Superior temporal gyrus (tissue), 1 donor: ENCODE measurements around the gene ABCA9.

Source experiments
- DNase-seq: peaks from one replicate; pipeline ENCODE4 v3.0.0-alpha.2; 2016; ENCODE audit errors: extremely low spot score

ABCA9 gene

GRCh38 chr17:69067274-69068047, 6.7 kb upstream of the ABCA9 start:
- no peak for DNase-seq

DNA sequence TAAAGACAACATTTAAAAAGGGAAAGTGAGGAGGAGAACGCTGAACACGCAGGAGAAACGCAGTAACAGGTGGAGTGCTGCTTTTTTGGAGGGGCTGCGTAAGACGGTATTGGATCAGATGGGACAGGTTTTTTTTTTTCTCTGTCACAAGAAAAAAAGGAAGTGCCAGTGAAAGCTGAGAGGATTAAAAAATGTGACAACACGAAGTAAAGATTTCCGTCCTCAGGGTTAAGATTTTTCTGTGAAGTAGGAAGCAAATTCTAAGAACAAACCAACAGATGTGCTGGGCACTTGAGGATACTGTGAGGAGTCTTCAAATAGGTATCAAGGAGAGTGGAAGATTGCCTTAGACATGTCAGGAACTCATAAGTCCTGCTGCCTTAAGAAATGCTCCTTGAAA, 5.8 kb upstream of the ABCA9 start:
- DNase-seq: no peak

GRCh38 chr17:69065113-69065512, 4.4 kb upstream of the ABCA9 start:
- DNase-seq: no peak

- no peak for DNase-seq
Observed at GRCh38 chr17:69064476-69064875, 3.7 kb upstream of the ABCA9 start.

DNA sequence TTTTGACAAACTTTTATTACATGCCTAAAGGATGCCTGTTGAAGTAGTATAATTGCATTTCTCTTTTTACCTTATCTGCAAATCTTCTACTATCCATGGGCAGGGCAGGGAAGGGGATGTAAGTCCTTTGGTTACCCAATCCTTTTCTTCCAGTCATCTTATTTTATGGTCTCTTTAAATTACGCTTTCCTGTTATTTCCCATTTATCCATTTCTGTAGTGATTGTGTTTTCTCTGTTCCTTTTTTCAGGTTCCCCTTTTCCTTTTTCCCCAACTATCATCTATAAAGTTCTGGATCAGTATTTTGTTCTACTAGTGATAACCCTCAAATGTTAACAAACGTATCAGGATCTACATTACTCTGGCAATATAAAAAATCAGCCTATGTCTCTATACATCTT, 3.3 kb upstream of the ABCA9 start:
- no peak for DNase-seq

GRCh38 chr17:69062860-69063581, 2.3 kb upstream of the ABCA9 start:
- DNase-seq: no peak

GRCh38 chr17:69061721-69062556, 1.2 kb upstream of the ABCA9 start:
- DNase-seq: no peak

- DNase-seq: no peak
Observed at GRCh38 chr17:69059458-69060175, 1.1 kb downstream of the ABCA9 start.

GRCh38 chr17:69058165-69058564, 2.6 kb downstream of the ABCA9 start:
- DNase-seq: no peak

DNA sequence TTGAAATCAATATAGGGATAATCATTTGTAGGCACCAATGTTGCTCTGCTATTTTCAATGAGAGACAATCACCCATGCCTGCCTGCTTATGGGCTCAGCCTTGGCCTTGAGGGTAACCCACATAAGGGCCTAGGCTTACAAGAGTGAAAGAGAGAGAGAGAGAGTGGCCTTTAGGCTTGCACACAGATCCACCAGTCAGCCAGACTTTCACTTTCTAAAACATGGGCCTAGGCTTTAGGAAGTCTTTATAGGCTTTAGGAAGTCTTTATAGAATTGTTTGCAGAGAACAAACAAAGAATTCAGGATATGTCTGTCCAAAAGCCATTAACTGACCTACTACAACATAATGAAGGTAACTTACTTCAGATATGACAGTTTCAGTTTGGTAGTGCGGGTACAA, 3.4 kb downstream of the ABCA9 start:
- no peak for DNase-seq

DNA sequence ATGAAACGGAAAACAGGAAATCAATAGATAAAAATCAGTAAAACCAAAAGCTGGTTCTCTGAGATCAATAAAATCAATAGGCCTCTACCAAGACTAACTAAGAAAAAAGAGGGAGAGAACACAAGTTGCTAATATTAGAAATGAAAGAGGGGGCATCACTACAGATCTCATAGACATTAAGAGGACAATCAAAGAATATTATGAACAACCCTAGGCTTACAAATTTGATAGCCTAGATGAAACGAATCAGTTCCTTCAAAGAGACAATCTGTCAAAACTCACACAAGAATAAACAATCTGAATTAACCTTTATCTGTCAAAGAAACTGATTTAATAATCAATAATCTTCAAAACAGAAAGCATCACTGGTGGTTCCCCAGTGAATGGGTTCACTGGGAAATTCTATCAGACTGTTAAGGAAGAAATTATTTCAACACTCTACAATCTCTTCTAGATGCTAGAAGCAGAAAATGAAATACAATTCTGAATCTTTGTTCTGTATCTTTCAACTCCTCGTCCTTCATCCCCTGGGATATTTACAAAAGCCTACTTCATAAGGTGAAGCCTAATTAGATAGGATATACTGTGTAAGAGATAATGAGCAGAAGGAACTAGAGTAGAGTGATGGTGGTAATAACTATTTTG, 4.4 kb downstream of the ABCA9 start:
- no peak for DNase-seq

- no peak for DNase-seq
Observed at GRCh38 chr17:69055334-69055733, 5.4 kb downstream of the ABCA9 start.

GRCh38 chr17:69050999-69051775, 9.5 kb downstream of the ABCA9 start:
- no peak for DNase-seq

- no peak for DNase-seq
Observed at GRCh38 chr17:69048634-69049033, 12.1 kb downstream of the ABCA9 start.

GRCh38 chr17:69047368-69048263, 13.1 kb downstream of the ABCA9 start:
- DNase-seq: no peak

GRCh38 chr17:69046121-69046807, 14.5 kb downstream of the ABCA9 start:
- DNase-seq: no peak

- DNase-seq: no peak
Observed at GRCh38 chr17:69045646-69046045, 15.1 kb downstream of the ABCA9 start.

DNA sequence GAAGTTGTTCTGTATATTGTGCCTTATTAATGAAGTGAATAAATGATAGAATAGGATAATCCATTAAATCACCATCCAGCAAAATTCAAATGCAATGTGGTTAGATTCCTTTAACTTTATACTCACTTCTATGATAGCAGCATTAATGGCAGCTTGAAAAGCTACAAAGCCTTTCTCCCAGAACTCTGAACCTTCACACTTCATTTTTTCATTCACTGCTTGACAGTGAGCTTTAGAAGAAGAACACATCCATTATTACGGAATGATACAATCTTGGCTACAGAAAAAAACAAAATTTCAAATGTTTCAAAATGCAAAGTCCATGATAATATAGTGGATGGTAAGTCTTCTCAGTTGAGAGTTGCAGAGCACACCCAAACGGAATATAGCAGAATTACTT, 16.4 kb downstream of the ABCA9 start:
- no peak for DNase-seq
